DND-41 (cell line): ENCODE data around the gene PPFIA1.

Source experiments
- ATAC-seq: fragments of 200-7000 bp; cut with Tn5 transposase; 3 replicates; pipeline ENCODE4 v1.9.1; 2021; ENCODE audit warnings: low read depth; ENCODE audit not compliant: insufficient read depth
- DNase-seq: peaks from one replicate; pipeline ENCODE4 v3.0.0-alpha.2; 2020
- H2AFZ ChIP-seq: 2 replicates; pipeline ENCODE4 v1.6.0; 2012; ENCODE audit warnings: low read depth, low read length
- H3K27ac ChIP-seq: 2 replicates; pipeline ENCODE4 v1.5.1; 2012; ENCODE audit warnings: low read length, inconsistent platforms
- H3K27me3 ChIP-seq: fragments of 200-600 bp; sonication (generic); 2 replicates; pipeline ENCODE4 v1.6.0; 2012; ENCODE audit warnings: low read length, mild to moderate bottlenecking, inconsistent platforms; ENCODE audit not compliant: insufficient read depth, poor library complexity
- H3K36me3 ChIP-seq: 2 replicates; pipeline ENCODE4 v1.5.1; 2012; ENCODE audit warnings: low read length, inconsistent platforms; ENCODE audit not compliant: insufficient read depth
- H3K4me1 ChIP-seq: 2 replicates; pipeline ENCODE4 v1.5.1; 2012; ENCODE audit warnings: mild to moderate bottlenecking, low read length; ENCODE audit not compliant: insufficient read depth
- H3K4me2 ChIP-seq: 2 replicates; pipeline ENCODE4 v1.6.0; 2012; ENCODE audit warnings: mild to moderate bottlenecking, moderate library complexity, low read length, inconsistent platforms; ENCODE audit not compliant: insufficient read depth
- H3K4me3 ChIP-seq, 2 experiments: fragments of 200-600 bp in 1 of 2; shearing (Covaris generic) in 1 of 2; 2 replicates each; pipeline ENCODE4 v1.5.1; 2012 to 2016; ENCODE audit warnings: inconsistent platforms in 2 of 2, low read length in 2 of 2, mild to moderate bottlenecking in 2 of 2, low read depth in 1 of 2, moderate library complexity in 1 of 2
- H3K79me2 ChIP-seq: 2 replicates; pipeline ENCODE4 v1.6.0; 2012; ENCODE audit warnings: low read length, inconsistent platforms; ENCODE audit not compliant: insufficient read depth
- H3K9ac ChIP-seq: 2 replicates; pipeline ENCODE4 v1.6.0; 2012; ENCODE audit warnings: low read depth, mild to moderate bottlenecking, inconsistent platforms, low read length, moderate library complexity
- H3K9me3 ChIP-seq: 2 replicates; pipeline ENCODE4 v1.5.1; 2012; ENCODE audit warnings: low read length, moderate library complexity, mild to moderate bottlenecking, inconsistent platforms; ENCODE audit not compliant: insufficient read depth, severe bottlenecking
- H4K20me1 ChIP-seq: 2 replicates; pipeline ENCODE4 v1.6.0; 2012; ENCODE audit warnings: low read length; ENCODE audit not compliant: insufficient read depth
- CTCF ChIP-seq: IDR thresholded peaks from 2 replicates; pipeline ENCODE4 v1.5.1; 2012; ENCODE audit warnings: borderline replicate concordance, low read length, moderate library complexity, mild to moderate bottlenecking; ENCODE audit not compliant: poor library complexity, severe bottlenecking; ENCODE audit errors: extremely low read depth
- EZH2 ChIP-seq: IDR thresholded peaks from 3 replicates; pipeline ENCODE4 v1.6.1; 2012; ENCODE audit warnings: borderline replicate concordance, low read depth, mild to moderate bottlenecking, moderate library complexity, low read length, inconsistent platforms; ENCODE audit not compliant: severe bottlenecking

PPFIA1 gene

GRCh38 chr11:70312401-70313357 is 42.2 kb downstream of the PPFIA1 start:
- Histone ChIP-seq H2AFZ (no peak overlapping the region), H3K9ac (no peak overlapping the region), H3K4me2 (no peak overlapping the region), H3K36me3 (peaks cover 33% of the 10 kb centered on the region), H3K4me3 (no peak overlapping the region), H3K27ac (no peak overlapping the region), H3K4me1 (no peaks in the 10 kb centered on the region), H3K79me2 (peaks cover 29% of the 10 kb centered on the region), H3K27me3 (no peaks in the 10 kb centered on the region), H4K20me1 (peaks cover 28% of the 10 kb centered on the region), H3K9me3 (no peaks in the 10 kb centered on the region)
- DNase-seq = no peak
- no peak for ATAC-seq
- no peak for TF ChIP-seq EZH2

- no peak overlapping the region for H3K4me2 ChIP-seq
- no peaks in the 10 kb centered on the region for H3K27me3 ChIP-seq
- no peak overlapping the region for H3K9ac ChIP-seq
- ATAC-seq (no peak), DNase-seq (no peak)
- no peak overlapping the region for H2AFZ ChIP-seq
- H3K79me2 ChIP-seq = peaks cover 24% of the 10 kb centered on the region
- TF ChIP-seq CTCF = no peak
- no peak for TF ChIP-seq EZH2
- H3K9me3 ChIP-seq = no peaks in the 10 kb centered on the region
- no peak overlapping the region for H3K4me3 ChIP-seq
- no peak overlapping the region for H3K27ac ChIP-seq
- peaks cover 34% of the 10 kb centered on the region for H4K20me1 ChIP-seq
- H3K4me1 ChIP-seq = no peaks in the 10 kb centered on the region
- H3K36me3 ChIP-seq = peaks cover 39% of the 10 kb centered on the region
Observed at GRCh38 chr11:70313945-70314344, 43.5 kb downstream of the PPFIA1 start.

GRCh38 chr11:70314730-70315129 is 44.2 kb downstream of the PPFIA1 start:
- no peak overlapping the region for H2AFZ ChIP-seq
- H3K9ac ChIP-seq = no peak overlapping the region
- H3K9me3 ChIP-seq = no peaks in the 10 kb centered on the region
- H3K4me2 ChIP-seq = no peak overlapping the region
- H3K79me2 ChIP-seq = peaks cover 21% of the 10 kb centered on the region
- H3K4me1 ChIP-seq = no peaks in the 10 kb centered on the region
- no peak for TF ChIP-seq CTCF
- TF ChIP-seq EZH2 = no peak
- DNase-seq = no peak
- peaks cover 34% of the 10 kb centered on the region for H4K20me1 ChIP-seq
- peaks cover 44% of the 10 kb centered on the region for H3K36me3 ChIP-seq
- H3K27ac ChIP-seq = no peak overlapping the region
- no peak overlapping the region for H3K4me3 ChIP-seq
- no peak for ATAC-seq
- H3K27me3 ChIP-seq = no peaks in the 10 kb centered on the region

GRCh38 chr11:70315716-70316115 is 45.2 kb downstream of the PPFIA1 start:
- peaks cover 35% of the 10 kb centered on the region for H4K20me1 ChIP-seq
- no peaks in the 10 kb centered on the region for H3K27me3 ChIP-seq
- DNase-seq = no peak
- no peak for ATAC-seq
- H2AFZ ChIP-seq = no peak overlapping the region
- no peak overlapping the region for H3K4me2 ChIP-seq
- peaks cover 19% of the 10 kb centered on the region for H3K79me2 ChIP-seq
- no peak overlapping the region for H3K4me3 ChIP-seq
- no peaks in the 10 kb centered on the region for H3K9me3 ChIP-seq
- TF ChIP-seq EZH2 (no peak), CTCF (no peak)
- no peak overlapping the region for H3K27ac ChIP-seq
- peaks cover 51% of the 10 kb centered on the region for H3K36me3 ChIP-seq
- no peak overlapping the region for H3K9ac ChIP-seq
- no peaks in the 10 kb centered on the region for H3K4me1 ChIP-seq
